DMS 273 (cell line): ENCODE data around the gene MED14.

ENCODE experiments used
- DNase-seq: peaks from one replicate; lab custom pipeline; 2025; ENCODE audit not compliant: unreplicated experiment; lab: John Stamatoyannopoulos, UW

Gene MED14

DNA sequence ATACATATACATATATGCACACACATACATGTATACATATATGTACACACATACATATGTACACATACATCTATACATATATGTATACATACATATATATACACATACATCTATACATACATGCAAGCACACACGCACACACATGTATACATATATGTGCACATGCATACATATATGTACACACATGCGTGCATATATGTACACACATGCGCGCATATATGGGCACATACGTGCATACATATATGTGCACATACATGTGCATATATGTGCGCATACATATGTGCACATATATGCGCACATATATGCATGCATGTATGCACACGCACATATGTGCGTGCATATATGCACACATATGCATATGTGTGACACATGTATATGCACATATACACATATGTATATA lies 119.4 kb downstream of the MED14 start:
- no peak for DNase-seq

GRCh38 chrX:40612511-40612910 lies 122.8 kb downstream of the MED14 start:
- no peak for DNase-seq

GRCh38 chrX:40607381-40607780 lies 128.0 kb downstream of the MED14 start:
- no peak for DNase-seq

GRCh38 chrX:40603446-40603845 lies 131.9 kb downstream of the MED14 start:
- DNase-seq, result no peak
